Activated naive CD4-positive, alpha-beta T cell treated with anti-CD3 and anti-CD28 coated beads for 36 hours (primary cell): ENCODE results near the gene RBBP8. TPM values are rescaled to one million over a fixed set of nuclear protein-coding genes. Genes with fewer than 3 reads are reported as not detected.

ENCODE experiments used
- CTCF ChIA-PET: fragments of 350-600 bp; sonication (Branson Sonifier 250); formaldehyde crosslinking; loops from one replicate; lab custom pipeline; 2021; ENCODE audit warnings: antibody characterized with exemption; lab: Charles Lee
- DNase-seq: peaks from one replicate; pipeline ENCODE4 v3.0.0-alpha.2; 2020
- H3K27ac Mint-ChIP-seq: one replicate; pipeline ENCODE4 v1.8.0; 2021; ENCODE audit warnings: mild to moderate bottlenecking, mixed read lengths
- H3K27me3 Mint-ChIP-seq: one replicate; pipeline ENCODE4 v1.8.0; 2021; ENCODE audit warnings: low read depth, mixed read lengths
- H3K36me3 Mint-ChIP-seq: one replicate; pipeline ENCODE4 v1.8.0; 2021; ENCODE audit warnings: low read depth, mixed read lengths
- H3K4me1 Mint-ChIP-seq: one replicate; pipeline ENCODE4 v1.8.0; 2021; ENCODE audit warnings: low read depth, mixed read lengths
- H3K4me3 Mint-ChIP-seq: one replicate; pipeline ENCODE4 v1.8.0; 2021; ENCODE audit warnings: mild to moderate bottlenecking, moderate library complexity, mixed read lengths
- H3K9me3 Mint-ChIP-seq: one replicate; pipeline ENCODE4 v1.8.0; 2021; ENCODE audit warnings: mixed read lengths
- intact Hi-C: fragments of 100-400 bp; cut with micrococcal nuclease; formaldehyde crosslinking; loops from one replicate; pipeline ENCODE4 v1.15.1; 2023
- total RNA-seq, 2 experiments: library from RNA; stranded (reverse); gene quantifications; one replicate each; pipeline ENCODE4 v1.2.3, GENCODE V29; 2021

RBBP8 gene
- total RNA-seq, 2 experiments from 2014 or later, result 77.7 to 83.7 TPM

- Mint-ChIP-seq H3K9me3 (no peaks in the 10 kb centered on the region), H3K4me3 (no peak overlapping the region), H3K4me1 (no peaks in the 10 kb centered on the region), H3K36me3 (no peaks in the 10 kb centered on the region), H3K27me3 (no peaks in the 10 kb centered on the region), H3K27ac (no peak overlapping the region)
- CTCF ChIA-PET, result interaction anchor here (0.8 kb wide), 1 partner anchor 11 kb away, joined by 3 read pairs; the partner anchor contains the start of gene RBBP8
- DNase-seq, result no peak
- intact Hi-C loops, result no loop called here
Measured at GRCh38 chr18:22921772-22922171, 11.4 kb upstream of the RBBP8 start.

GRCh38 chr18:22924589-22924988, 8.5 kb upstream of the RBBP8 start:
- Mint-ChIP-seq H3K36me3 (no peaks in the 10 kb centered on the region), H3K27me3 (no peaks in the 10 kb centered on the region), H3K4me3 (no peak overlapping the region), H3K4me1 (no peaks in the 10 kb centered on the region), H3K27ac (no peak overlapping the region), H3K9me3 (no peaks in the 10 kb centered on the region)
- CTCF ChIA-PET, result interaction anchor here (0.6 kb wide), 1 partner anchor 285 kb away, joined by 3 read pairs; no protein-coding TSS in a partner anchor
- no peak for DNase-seq
- intact Hi-C loops, result no loop called here

GRCh38 chr18:22926454-22926853, 6.7 kb upstream of the RBBP8 start:
- Mint-ChIP-seq H3K27me3 (no peaks in the 10 kb centered on the region), H3K9me3 (no peaks in the 10 kb centered on the region), H3K4me3 (no peak overlapping the region), H3K36me3 (no peaks in the 10 kb centered on the region), H3K27ac (no peak overlapping the region), H3K4me1 (no peaks in the 10 kb centered on the region)
- intact Hi-C loops, result no loop called here
- CTCF ChIA-PET, result no interaction called here
- DNase-seq, result no peak

GRCh38 chr18:22928339-22928738, 4.8 kb upstream of the RBBP8 start:
- intact Hi-C loops, result no loop called here
- DNase-seq, result no peak
- Mint-ChIP-seq H3K27ac (no peak overlapping the region), H3K27me3 (no peaks in the 10 kb centered on the region), H3K9me3 (no peaks in the 10 kb centered on the region), H3K4me3 (no peak overlapping the region), H3K36me3 (no peaks in the 10 kb centered on the region), H3K4me1 (peaks cover 2% of the 10 kb centered on the region)
- CTCF ChIA-PET, result interaction anchor here (0.5 to 2.7 kb wide), 6 partner anchors 49 to 204 kb away, joined by 3 to 13 read pairs (median 5); no protein-coding TSS in a partner anchor

GRCh38 chr18:22930089-22930713, 2.9 kb upstream of the RBBP8 start:
- peak; percentile 93 for DNase-seq
- Mint-ChIP-seq H3K4me3 (no peak overlapping the region), H3K27me3 (no peaks in the 10 kb centered on the region), H3K27ac (no peak overlapping the region), H3K4me1 (peaks cover 11% of the 10 kb centered on the region), H3K9me3 (no peaks in the 10 kb centered on the region), H3K36me3 (peaks cover 10% of the 10 kb centered on the region)
- CTCF ChIA-PET, result interaction anchor here (0.6 to 2.7 kb wide), 19 partner anchors 10 to 450 kb away, joined by 3 to 13 read pairs (median 4); no protein-coding TSS in a partner anchor
- intact Hi-C loops, result loop anchor here (1.0 to 5.0 kb wide), 7 partner anchors 53 to 1188 kb away; partner anchors contain the start of gene MIB1

GRCh38 chr18:22932885-22933205, 283 bp upstream of the RBBP8 start:
- peaks cover 24% of the 10 kb centered on the region for H3K36me3 Mint-ChIP-seq
- CTCF ChIA-PET, result interaction anchor here (0.7 to 1.3 kb wide), 8 partner anchors 8 to 479 kb away, joined by 3 to 4 read pairs (median 3); no protein-coding TSS in a partner anchor
- H3K27ac Mint-ChIP-seq, result peak overlapping the region; percentile 77
- peak overlapping the region; percentile 85 for H3K4me3 Mint-ChIP-seq
- intact Hi-C loops, result loop anchor here (1.0 to 5.0 kb wide), 7 partner anchors 45 to 1191 kb away; partner anchors contain the start of genes CABLES1, MIB1 and RIOK3
- H3K27me3 Mint-ChIP-seq, result no peaks in the 10 kb centered on the region
- DNase-seq, result no peak
- peaks cover 14% of the 10 kb centered on the region for H3K4me1 Mint-ChIP-seq
- H3K9me3 Mint-ChIP-seq, result no peaks in the 10 kb centered on the region

GRCh38 chr18:22933966-22934423, 867 bp downstream of the RBBP8 start:
- H3K4me3 Mint-ChIP-seq, result peak overlapping the region; percentile 85

GRCh38 chr18:22934789-22935188, 1.7 kb downstream of the RBBP8 start:
- H3K36me3 Mint-ChIP-seq, result peaks cover 42% of the 10 kb centered on the region
- CTCF ChIA-PET, result no interaction called here

More at GRCh38 chr18:22933966-22934423, 867 bp downstream of the RBBP8 start:
- peaks cover 35% of the 10 kb centered on the region for H3K36me3 Mint-ChIP-seq
- CTCF ChIA-PET, result interaction anchor here (1.3 kb wide), 1 partner anchor 95 kb away, joined by 4 read pairs; no protein-coding TSS in a partner anchor
- no peaks in the 10 kb centered on the region for H3K27me3 Mint-ChIP-seq
- peaks cover 14% of the 10 kb centered on the region for H3K4me1 Mint-ChIP-seq
- DNase-seq, result no peak
- peak overlapping the region; percentile 93 for H3K27ac Mint-ChIP-seq
- no peaks in the 10 kb centered on the region for H3K9me3 Mint-ChIP-seq
- intact Hi-C loops, result loop anchor here (1.0 to 5.0 kb wide), 7 partner anchors 44 to 1192 kb away; partner anchors contain the start of genes CABLES1, MIB1 and RIOK3

GRCh38 chr18:22935431-22935830, 2.3 kb downstream of the RBBP8 start:
- intact Hi-C loops, result no loop called here
- H3K27ac Mint-ChIP-seq, result no peak overlapping the region

More at GRCh38 chr18:22934789-22935188, 1.7 kb downstream of the RBBP8 start:
- intact Hi-C loops, result loop anchor here (5.0 kb wide), 1 partner anchor 1192 kb away; the partner anchor contains the start of gene MIB1
- Mint-ChIP-seq H3K4me3 (peak overlapping the region; percentile 85), H3K27me3 (no peaks in the 10 kb centered on the region), H3K27ac (no peak overlapping the region), H3K9me3 (no peaks in the 10 kb centered on the region), H3K4me1 (peaks cover 14% of the 10 kb centered on the region)
- no peak for DNase-seq

GRCh38 chr18:22936515-22936914, 3.4 kb downstream of the RBBP8 start:
- Mint-ChIP-seq H3K4me3 (no peak overlapping the region), H3K9me3 (no peaks in the 10 kb centered on the region), H3K27ac (no peak overlapping the region), H3K27me3 (no peaks in the 10 kb centered on the region), H3K4me1 (peaks cover 14% of the 10 kb centered on the region), H3K36me3 (peaks cover 47% of the 10 kb centered on the region)
- intact Hi-C loops, result no loop called here
- CTCF ChIA-PET, result interaction anchor here (0.7 kb wide), 2 partner anchors 62 to 517 kb away, joined by 3 to 6 read pairs; no protein-coding TSS in a partner anchor
- DNase-seq, result no peak

More at GRCh38 chr18:22935431-22935830, 2.3 kb downstream of the RBBP8 start:
- no peaks in the 10 kb centered on the region for H3K9me3 Mint-ChIP-seq
- no peak for DNase-seq
- CTCF ChIA-PET, result no interaction called here
- H3K4me3 Mint-ChIP-seq, result no peak overlapping the region
- H3K36me3 Mint-ChIP-seq, result peaks cover 46% of the 10 kb centered on the region
- H3K27me3 Mint-ChIP-seq, result no peaks in the 10 kb centered on the region
- peaks cover 14% of the 10 kb centered on the region for H3K4me1 Mint-ChIP-seq

GRCh38 chr18:22939649-22940048, 6.5 kb downstream of the RBBP8 start:
- CTCF ChIA-PET, result no interaction called here
- DNase-seq, result no peak
- Mint-ChIP-seq H3K27me3 (no peaks in the 10 kb centered on the region), H3K36me3 (peaks cover 48% of the 10 kb centered on the region), H3K27ac (no peak overlapping the region), H3K4me1 (peaks cover 7% of the 10 kb centered on the region), H3K9me3 (no peaks in the 10 kb centered on the region), H3K4me3 (no peak overlapping the region)
- intact Hi-C loops, result no loop called here

GRCh38 chr18:22943847-22944246, 10.7 kb downstream of the RBBP8 start:
- CTCF ChIA-PET, result no interaction called here
- Mint-ChIP-seq H3K27me3 (no peaks in the 10 kb centered on the region), H3K9me3 (no peaks in the 10 kb centered on the region), H3K36me3 (peaks cover 31% of the 10 kb centered on the region), H3K4me1 (no peaks in the 10 kb centered on the region), H3K4me3 (no peak overlapping the region), H3K27ac (no peak overlapping the region)
- intact Hi-C loops, result no loop called here
- DNase-seq, result no peak
